ENCODE results near the gene GNPTAB.

- TF ChIP-seq RELA (CRISPR knock-in tag; IDR thresholded peaks at IDR 0.05; ENCODE audit: borderline replicate concordance) (no peak), CTCF (IDR thresholded peaks at IDR 0.05) (no peak), NFYB (CRISPR knock-in tag; conservative IDR thresholded peaks at IDR 0.05; ENCODE audit: low read depth) (no peak), USF1 (CRISPR knock-in tag; IDR thresholded peaks at IDR 0.05) (no peak), NR2C2 (CRISPR knock-in tag; IDR thresholded peaks at IDR 0.05) (no peak), ZBTB21 (CRISPR knock-in tag; IDR thresholded peaks at IDR 0.05; ENCODE audit: borderline replicate concordance) (no peak), ZNF423 (CRISPR knock-in tag; IDR thresholded peaks at IDR 0.05) (no peak), SP1 (CRISPR knock-in tag; conservative IDR thresholded peaks at IDR 0.05) (no peak)
Observed at GRCh38 chr12:101783838-101784237, 46.9 kb downstream of the GNPTAB start.

All from WTC11 (cell line).